Measurements from ENCODE around the gene MTHFD1L. TPM values are rescaled to one million over a fixed set of nuclear protein-coding genes. Genes with fewer than 3 reads are reported as not detected.

Gene MTHFD1L
- total and polyA plus RNA-seq, 2 of the 8 experiments (the other 6 are each of a cell fraction or from before 2014, with no cell fraction given): 29.2 to 105 TPM

DNA sequence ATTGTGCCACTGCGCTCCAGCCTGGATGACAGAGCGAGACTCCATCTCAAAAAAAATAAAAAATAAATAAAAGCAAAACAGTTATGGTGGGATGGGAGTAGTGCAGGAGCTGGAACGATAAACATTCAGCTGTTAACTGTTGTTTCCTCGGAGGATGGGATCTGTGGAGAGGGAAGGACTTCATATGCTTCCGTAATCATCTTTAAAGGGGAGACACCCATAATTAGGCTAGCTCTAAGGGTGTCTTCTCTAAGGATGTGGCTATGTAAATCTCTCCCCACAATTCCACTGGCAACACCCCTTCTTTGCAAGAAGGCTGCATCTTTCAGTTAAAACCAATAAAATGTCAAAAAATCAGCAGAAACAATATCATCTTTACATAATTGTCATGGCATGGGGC, 42.6 kb upstream of the MTHFD1L start:
- POLR2A ChIA-PET (ENCODE audit: partially characterized antibody): no interaction called here
- no peaks in the 10 kb centered on the region for H3K27me3 ChIP-seq (replicated peaks in 1 of 4; ENCODE audit: control insufficient read depth in 3 of 4, extremely low read depth in 1 of 4, insufficient read depth in 3 of 4, low read length in 3 of 4)
- H3K27ac ChIP-seq (ENCODE audit: low read depth, low read length): no peak overlapping the region
- no peak overlapping the region for H3K4me2 ChIP-seq (ENCODE audit: insufficient read depth in 1 of 2, low read depth in 2 of 2, low read length in 2 of 2)
- no peaks in the 10 kb centered on the region for H3K79me1 ChIP-seq (ENCODE audit: low read depth, low read length)
- H2BK120ac ChIP-seq (replicated peaks; ENCODE audit: low read depth, low read length): no peak overlapping the region
- H4K20me1 ChIP-seq (replicated peaks in 1 of 2; ENCODE audit: control insufficient read depth in 1 of 2, insufficient read depth in 2 of 2, low read length in 2 of 2): no peaks in the 10 kb centered on the region
- no peaks in the 10 kb centered on the region for H3K79me2 ChIP-seq (ENCODE audit: control insufficient read depth in 1 of 2, insufficient read depth in 2 of 2, low read length in 2 of 2)
- H3K4me3 ChIP-seq (ENCODE audit: extremely low read depth in 1 of 4, insufficient read depth in 2 of 4, low read depth in 3 of 4, low read length in 4 of 4): no peak overlapping the region
- no peak overlapping the region for H3K9ac ChIP-seq (replicated peaks in 1 of 4; ENCODE audit: extremely low read depth in 1 of 4, low read depth in 3 of 4, low read length in 3 of 4)
- no peak overlapping the region for H4K91ac ChIP-seq (replicated peaks; ENCODE audit: insufficient read length, low read length)
- no peak overlapping the region for H3K4ac ChIP-seq (replicated peaks; ENCODE audit: insufficient read length, low read depth, low read length)
- H2BK12ac ChIP-seq (ENCODE audit: low read depth, low read length): no peak overlapping the region
- no peak overlapping the region for H3K14ac ChIP-seq (ENCODE audit: insufficient read length)
- no peak overlapping the region for H3K23ac ChIP-seq (ENCODE audit: insufficient read length)
- H2AFZ ChIP-seq (ENCODE audit: low read length): no peak overlapping the region
- H2BK5ac ChIP-seq (ENCODE audit: low read depth, low read length): no peak overlapping the region
- FAIRE-seq (no peak), DNase-seq (ENCODE audit: low read depth in 1 of 2, low spot score in 2 of 2) (no peak)
- no peak overlapping the region for H2AK5ac ChIP-seq (ENCODE audit: low read depth, low read length)
- no peaks in the 10 kb centered on the region for H3K36me3 ChIP-seq (ENCODE audit: control insufficient read depth in 2 of 4, insufficient read depth in 4 of 4, low read length in 3 of 4)
- no peak overlapping the region for H3K56ac ChIP-seq (replicated peaks; ENCODE audit: insufficient read length, low read depth, low read length)
- WGBS, 2 experiments (ENCODE audit: extremely low coverage in 1 of 2, insufficient coverage in 1 of 2, insufficient read length in 1 of 2, insufficient replicate concordance in 2 of 2, low coverage in 1 of 2, low lambda C conversion rate in 2 of 2, missing lambda C conversion rate in 1 of 2): 93% methylated on average over 5 of the region's 5 CpGs; no CpG with 5 or more reads in 1 of the 2 experiments
- H3K9me3 ChIP-seq (ENCODE audit: insufficient read depth in 2 of 2, low read depth in 1 of 2, low read length in 1 of 2): no peaks in the 10 kb centered on the region
- H4K8ac ChIP-seq (ENCODE audit: extremely low read depth, insufficient read depth, low read length): no peak overlapping the region
- H2BK20ac ChIP-seq (ENCODE audit: low read length): no peak overlapping the region
- H2BK15ac ChIP-seq (ENCODE audit: low read length): no peak overlapping the region
- H3K23me2 ChIP-seq (ENCODE audit: low read depth, low read length): no peaks in the 10 kb centered on the region
- no peak overlapping the region for H4K5ac ChIP-seq (ENCODE audit: insufficient read length, low read depth, low read length)
- no peaks in the 10 kb centered on the region for H3K4me1 ChIP-seq (replicated peaks in 1 of 4; ENCODE audit: control insufficient read depth in 3 of 4, insufficient read depth in 4 of 4, low read length in 3 of 4)
- CTCF ChIA-PET (ENCODE audit: partially characterized antibody): interaction anchor here (0.6 to 1.3 kb wide), 5 partner anchors 41 to 137 kb away, joined by 3 read pairs; no protein-coding TSS in a partner anchor
- H3K18ac ChIP-seq (ENCODE audit: extremely low read depth, low read length): no peak overlapping the region
- TF ChIP-seq PHF8 (conservative IDR thresholded peaks at IDR 0.05; ENCODE audit: low read depth, low read length) (no peak), CTBP2 (IDR thresholded peaks at IDR 0.05; ENCODE audit: borderline replicate concordance, insufficient read depth, insufficient read length, low read length) (no peak), TBP (IDR thresholded peaks at IDR 0.05; ENCODE audit: low read depth, low read length) (no peak), CHD2 (IDR thresholded peaks at IDR 0.05; ENCODE audit: low read length) (no peak), NANOG (IDR thresholded peaks at IDR 0.05; ENCODE audit: insufficient read depth, low read depth, low read length, poor library complexity, severe bottlenecking) (no peak), NRF1 (IDR thresholded peaks at IDR 0.05; ENCODE audit: low read depth, low read length) (no peak), SP1 (IDR thresholded peaks at IDR 0.05; ENCODE audit: low read depth, low read length) (no peak), EGR1 (IDR thresholded peaks at IDR 0.05; ENCODE audit: borderline replicate concordance, low read depth, low read length) (no peak), JUN (IDR thresholded peaks at IDR 0.05; ENCODE audit: low read depth, low read length) (no peak), POLR2AphosphoS5 (IDR thresholded peaks at IDR 0.05; ENCODE audit: low read depth, low read length) (no peak), TAF7 (optimal IDR thresholded peaks at IDR 0.05; ENCODE audit: borderline replicate concordance, low read depth, low read length) (no peak), BACH1 (IDR thresholded peaks at IDR 0.05; ENCODE audit: low read length) (no peak)
- TF ChIP-seq, protein P1, sequence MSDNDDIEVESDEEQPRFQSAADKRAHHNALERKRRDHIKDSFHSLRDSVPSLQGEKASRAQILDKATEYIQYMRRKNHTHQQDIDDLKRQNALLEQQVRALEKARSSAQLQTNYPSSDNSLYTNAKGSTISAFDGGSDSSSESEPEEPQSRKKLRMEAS (IDR thresholded peaks at IDR 0.05): no peak
- TF ChIP-seq, protein P2, sequence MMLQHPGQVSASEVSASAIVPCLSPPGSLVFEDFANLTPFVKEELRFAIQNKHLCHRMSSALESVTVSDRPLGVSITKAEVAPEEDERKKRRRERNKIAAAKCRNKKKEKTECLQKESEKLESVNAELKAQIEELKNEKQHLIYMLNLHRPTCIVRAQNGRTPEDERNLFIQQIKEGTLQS (IDR thresholded peaks at IDR 0.05; ENCODE audit: insufficient read depth, low read depth, low read length): no peak

Data from H1 (cell line).